Liver (tissue), 2 donors: Measurements from ENCODE around the gene INPP4A.

Experiments used
- TF ChIP-seq, protein P1 (sequence below): IDR thresholded peaks from 2 replicates; pipeline ENCODE4 v1.6.1; 2016; ENCODE audit warnings: antibody characterized with exemption, mild to moderate bottlenecking
- TF ChIP-seq, protein P2 (sequence below): fragments of 150-350 bp; IDR thresholded peaks from 2 replicates; pipeline ENCODE4 v1.5.1; 2017; ENCODE audit warnings: improper control_type of control experiment, low read depth, low read length; ENCODE audit not compliant: missing input control
- donor health status: healthy.

DNA sequence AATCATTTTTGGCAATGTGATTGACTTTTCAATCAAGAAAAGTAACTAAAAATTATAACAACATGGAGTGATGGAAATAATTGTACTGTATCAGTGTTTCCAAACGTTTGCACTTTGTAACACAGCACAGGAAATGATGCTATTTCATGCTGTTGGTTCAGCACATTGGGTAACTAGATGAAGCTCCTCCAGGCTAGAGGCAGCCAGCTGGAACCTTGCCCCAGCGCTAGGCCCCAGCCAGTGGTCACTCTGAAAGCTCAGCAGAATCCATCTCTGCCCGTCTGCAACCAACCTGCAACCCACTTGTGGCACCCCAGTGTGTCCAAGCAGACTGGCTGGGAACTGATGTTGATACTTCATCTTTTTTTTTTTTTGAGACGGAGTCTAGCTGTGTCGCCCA, 179.0 kb downstream of the INPP4A start:
- TF ChIP-seq, protein P1, sequence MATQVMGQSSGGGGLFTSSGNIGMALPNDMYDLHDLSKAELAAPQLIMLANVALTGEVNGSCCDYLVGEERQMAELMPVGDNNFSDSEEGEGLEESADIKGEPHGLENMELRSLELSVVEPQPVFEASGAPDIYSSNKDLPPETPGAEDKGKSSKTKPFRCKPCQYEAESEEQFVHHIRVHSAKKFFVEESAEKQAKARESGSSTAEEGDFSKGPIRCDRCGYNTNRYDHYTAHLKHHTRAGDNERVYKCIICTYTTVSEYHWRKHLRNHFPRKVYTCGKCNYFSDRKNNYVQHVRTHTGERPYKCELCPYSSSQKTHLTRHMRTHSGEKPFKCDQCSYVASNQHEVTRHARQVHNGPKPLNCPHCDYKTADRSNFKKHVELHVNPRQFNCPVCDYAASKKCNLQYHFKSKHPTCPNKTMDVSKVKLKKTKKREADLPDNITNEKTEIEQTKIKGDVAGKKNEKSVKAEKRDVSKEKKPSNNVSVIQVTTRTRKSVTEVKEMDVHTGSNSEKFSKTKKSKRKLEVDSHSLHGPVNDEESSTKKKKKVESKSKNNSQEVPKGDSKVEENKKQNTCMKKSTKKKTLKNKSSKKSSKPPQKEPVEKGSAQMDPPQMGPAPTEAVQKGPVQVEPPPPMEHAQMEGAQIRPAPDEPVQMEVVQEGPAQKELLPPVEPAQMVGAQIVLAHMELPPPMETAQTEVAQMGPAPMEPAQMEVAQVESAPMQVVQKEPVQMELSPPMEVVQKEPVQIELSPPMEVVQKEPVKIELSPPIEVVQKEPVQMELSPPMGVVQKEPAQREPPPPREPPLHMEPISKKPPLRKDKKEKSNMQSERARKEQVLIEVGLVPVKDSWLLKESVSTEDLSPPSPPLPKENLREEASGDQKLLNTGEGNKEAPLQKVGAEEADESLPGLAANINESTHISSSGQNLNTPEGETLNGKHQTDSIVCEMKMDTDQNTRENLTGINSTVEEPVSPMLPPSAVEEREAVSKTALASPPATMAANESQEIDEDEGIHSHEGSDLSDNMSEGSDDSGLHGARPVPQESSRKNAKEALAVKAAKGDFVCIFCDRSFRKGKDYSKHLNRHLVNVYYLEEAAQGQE = no peak
- TF ChIP-seq, protein P2, sequence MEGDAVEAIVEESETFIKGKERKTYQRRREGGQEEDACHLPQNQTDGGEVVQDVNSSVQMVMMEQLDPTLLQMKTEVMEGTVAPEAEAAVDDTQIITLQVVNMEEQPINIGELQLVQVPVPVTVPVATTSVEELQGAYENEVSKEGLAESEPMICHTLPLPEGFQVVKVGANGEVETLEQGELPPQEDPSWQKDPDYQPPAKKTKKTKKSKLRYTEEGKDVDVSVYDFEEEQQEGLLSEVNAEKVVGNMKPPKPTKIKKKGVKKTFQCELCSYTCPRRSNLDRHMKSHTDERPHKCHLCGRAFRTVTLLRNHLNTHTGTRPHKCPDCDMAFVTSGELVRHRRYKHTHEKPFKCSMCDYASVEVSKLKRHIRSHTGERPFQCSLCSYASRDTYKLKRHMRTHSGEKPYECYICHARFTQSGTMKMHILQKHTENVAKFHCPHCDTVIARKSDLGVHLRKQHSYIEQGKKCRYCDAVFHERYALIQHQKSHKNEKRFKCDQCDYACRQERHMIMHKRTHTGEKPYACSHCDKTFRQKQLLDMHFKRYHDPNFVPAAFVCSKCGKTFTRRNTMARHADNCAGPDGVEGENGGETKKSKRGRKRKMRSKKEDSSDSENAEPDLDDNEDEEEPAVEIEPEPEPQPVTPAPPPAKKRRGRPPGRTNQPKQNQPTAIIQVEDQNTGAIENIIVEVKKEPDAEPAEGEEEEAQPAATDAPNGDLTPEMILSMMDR = no peak
